B cell (primary cell): ENCODE data around the gene RNF207. TPM values are rescaled to one million over a fixed set of nuclear protein-coding genes. Genes with fewer than 3 reads are reported as not detected.

Experiments used
- polyA plus RNA-seq: library from polyadenylated mRNA; depleted of rRNA; stranded (reverse); fragments of >200 nt; gene quantifications from 2 replicates; pipeline ENCODE4 v1.2.3, GENCODE V29; 2012
- total RNA-seq, 2 donors: library from RNA; stranded (reverse); fragments of 120-200 nt in 1 of 2; gene quantifications; 1 replicate in 1 of 2; 2 replicates in 1 of 2; pipeline versions ENCODE4 v1.2.3 to v1.2.4, GENCODE V29; 2013 to 2022

The RNF207 gene
- total and polyA plus RNA-seq, 2 donors (not counting 1 experiment from before 2014, with no cell fraction given) = 1.5 to 6.8 TPM

Other genes with a start within 250 kb of the RNF207 start
- gene NPHP4, start 213.7 kb upstream of the RNF207 start, total RNA-seq = 12.3 and 14.8 TPM in 2 replicates
- 6.5 and 8.1 TPM in 2 replicates for gene NPHP4, start 213.7 kb upstream of the RNF207 start, polyA plus RNA-seq
- 143 and 158 TPM in 2 replicates for gene KCNAB2, start 160.2 kb upstream of the RNF207 start, total RNA-seq
- 90.7 and 111 TPM in 2 replicates for gene KCNAB2, start 160.2 kb upstream of the RNF207 start, polyA plus RNA-seq
- gene CHD5, start 25.8 kb upstream of the RNF207 start, total RNA-seq = 0.07 and 0.20 TPM in 2 replicates
- 0.18 and 0.22 TPM in 2 replicates for gene CHD5, start 25.8 kb upstream of the RNF207 start, polyA plus RNA-seq
- 444 and 471 TPM in 2 replicates for gene RPL22, start 6.5 kb upstream of the RNF207 start, total RNA-seq
- gene RPL22, start 6.5 kb upstream of the RNF207 start, polyA plus RNA-seq = 70.9 and 123 TPM in 2 replicates
- 12.4 and 13.5 TPM in 2 replicates for gene ICMT, start 29.8 kb downstream of the RNF207 start, total RNA-seq
- 2.9 and 5.0 TPM in 2 replicates for gene ICMT, start 29.8 kb downstream of the RNF207 start, polyA plus RNA-seq
- gene HES3, start 38.1 kb downstream of the RNF207 start, total RNA-seq = not detected in 2 replicates
- not detected in 2 replicates for gene HES3, start 38.1 kb downstream of the RNF207 start, polyA plus RNA-seq
- 0.20 and 0.27 TPM in 2 replicates for gene GPR153, start 55.0 kb downstream of the RNF207 start, total RNA-seq
- gene GPR153, start 55.0 kb downstream of the RNF207 start, polyA plus RNA-seq = 0.04 and 0.09 TPM in 2 replicates
- gene ACOT7, start 187.6 kb downstream of the RNF207 start, total RNA-seq = 4.0 and 4.2 TPM in 2 replicates
- 4.5 and 4.6 TPM in 2 replicates for gene ACOT7, start 187.6 kb downstream of the RNF207 start, polyA plus RNA-seq
- gene HES2, start 213.8 kb downstream of the RNF207 start, total RNA-seq = not detected in 2 replicates
- gene HES2, start 213.8 kb downstream of the RNF207 start, polyA plus RNA-seq = not detected in 2 replicates
- gene ESPN, start 218.7 kb downstream of the RNF207 start, total RNA-seq = 0.25 TPM in 1 of 2 replicates, not detected in the other
- gene ESPN, start 218.7 kb downstream of the RNF207 start, polyA plus RNA-seq = 0.07 and 0.19 TPM in 2 replicates